ENCODE data around the gene CACNA2D3. TPM values are rescaled to one million over a fixed set of nuclear protein-coding genes. Genes with fewer than 3 reads are reported as not detected.

Gene CACNA2D3
- total RNA-seq, 1 experiment from 2014 or later: not detected

- DNase-seq (ENCODE audit: low spot score): no peak
Measured at GRCh38 chr3:54215521-54215920, 93.2 kb downstream of the CACNA2D3 start.

GRCh38 chr3:54217828-54218227 is 95.5 kb downstream of the CACNA2D3 start:
- no peak for DNase-seq (ENCODE audit: low spot score)

- DNase-seq (ENCODE audit: low spot score): no peak
Measured at GRCh38 chr3:54222316-54222715, 100.0 kb downstream of the CACNA2D3 start.

GRCh38 chr3:54223063-54223462 is 100.7 kb downstream of the CACNA2D3 start:
- no peak for DNase-seq (ENCODE audit: low spot score)

GRCh38 chr3:54225841-54226528 is 103.6 kb downstream of the CACNA2D3 start:
- DNase-seq (ENCODE audit: low spot score): no peak

GRCh38 chr3:54228806-54229205 is 106.5 kb downstream of the CACNA2D3 start:
- no peak for DNase-seq (ENCODE audit: low spot score)

- DNase-seq (ENCODE audit: low spot score): no peak
Measured at GRCh38 chr3:54232618-54233017, 110.3 kb downstream of the CACNA2D3 start.

GRCh38 chr3:54235998-54236397 is 113.6 kb downstream of the CACNA2D3 start:
- DNase-seq (ENCODE audit: low spot score): no peak

GRCh38 chr3:54237109-54237508 is 114.8 kb downstream of the CACNA2D3 start:
- DNase-seq (ENCODE audit: low spot score): no peak

GRCh38 chr3:54237788-54238502 is 115.6 kb downstream of the CACNA2D3 start:
- no peak for DNase-seq (ENCODE audit: low spot score)

GRCh38 chr3:54240309-54240708 is 118.0 kb downstream of the CACNA2D3 start:
- no peak for DNase-seq (ENCODE audit: low spot score)

- DNase-seq (ENCODE audit: low spot score): no peak
Measured at GRCh38 chr3:54243056-54243931, 120.9 kb downstream of the CACNA2D3 start.

- no peak for DNase-seq (ENCODE audit: low spot score)
Measured at GRCh38 chr3:54243960-54244682, 121.8 kb downstream of the CACNA2D3 start.

GRCh38 chr3:54251705-54252104 is 129.4 kb downstream of the CACNA2D3 start:
- no peak for DNase-seq (ENCODE audit: low spot score)

- DNase-seq (ENCODE audit: low spot score): no peak
Measured at GRCh38 chr3:54257125-54257720, 134.9 kb downstream of the CACNA2D3 start.

- no peak for DNase-seq (ENCODE audit: low spot score)
Measured at GRCh38 chr3:54259636-54260035, 137.3 kb downstream of the CACNA2D3 start.

GRCh38 chr3:54261141-54261540 is 138.8 kb downstream of the CACNA2D3 start:
- no peak for DNase-seq (ENCODE audit: low spot score)

GRCh38 chr3:54262541-54262940 is 140.2 kb downstream of the CACNA2D3 start:
- no peak for DNase-seq (ENCODE audit: low spot score)

GRCh38 chr3:54262946-54263345 is 140.6 kb downstream of the CACNA2D3 start:
- no peak for DNase-seq (ENCODE audit: low spot score)

- DNase-seq (ENCODE audit: low spot score): no peak
Measured at GRCh38 chr3:54264050-54264449, 141.7 kb downstream of the CACNA2D3 start.

Data from HT-29 (cell line).